SH-SY5Y (cell line): Measurements from ENCODE around the gene LENEP.

Experiments used
- GATA2 ChIP-seq: IDR thresholded peaks from 2 replicates; pipeline ENCODE4 v1.6.1; 2011; ENCODE audit warnings: mild to moderate bottlenecking, low read depth, low read length
- GATA3 ChIP-seq: IDR thresholded peaks from 2 replicates; pipeline ENCODE4 v1.6.1; 2011; ENCODE audit warnings: low read depth, mild to moderate bottlenecking, low read length, moderate library complexity

GRCh38 chr1:155004352-155005075, 11.1 kb downstream of the LENEP start:
- TF ChIP-seq GATA2 (no peak), GATA3 (no peak)
